HPDE6-E6E7 (cell line): ENCODE measurements around the gene ALOXE3.
A peak's percentile ranks its signal among the peaks of the same experiment; 100 is the strongest.
"Not testable (repeated sequence)": the region's sequence is repeated elsewhere in the genome, so short reads cannot be mapped to it uniquely, and the experiment has no call there.

Experiments
- DNase-seq: peaks from one replicate; pipeline ENCODE4 v3.0.0; 2011; ENCODE audit warnings: missing footprints; ENCODE audit errors: extremely low spot score

Gene ALOXE3

GRCh38 chr17:8096541-8096940 lies 21.8 kb downstream of the ALOXE3 start:
- no peak for DNase-seq

- no peak for DNase-seq
These were observed 23.0 kb downstream of the ALOXE3 start for GRCh38 chr17:8095361-8095760.

GRCh38 chr17:8091033-8091687 lies 27.2 kb downstream of the ALOXE3 start:
- DNase-seq = peak; percentile 17

- DNase-seq = no peak
These were observed 28.6 kb downstream of the ALOXE3 start for GRCh38 chr17:8089728-8090127.

- no peak for DNase-seq
These were observed 30.4 kb downstream of the ALOXE3 start for GRCh38 chr17:8087952-8088230.

- DNase-seq = no peak
These were observed 31.0 kb downstream of the ALOXE3 start, which contains the start of gene ALOX12B for GRCh38 chr17:8087075-8087951. Gene ALOX12B, minus strand, starts transcription at chr17:8087716. Its CDS starts 274 bp downstream, at chr17:8087442.

- no peak for DNase-seq
These were observed 34.1 kb downstream of the ALOXE3 start for GRCh38 chr17:8084250-8084649.

GRCh38 chr17:8082292-8082691 lies 36.0 kb downstream of the ALOXE3 start:
- DNase-seq = no peak

- no peak for DNase-seq
These were observed 36.4 kb downstream of the ALOXE3 start for GRCh38 chr17:8081876-8082275.

- no peak for DNase-seq
These were observed 37.5 kb downstream of the ALOXE3 start for GRCh38 chr17:8080799-8081219.

- DNase-seq = no peak
These were observed 38.0 kb downstream of the ALOXE3 start for GRCh38 chr17:8080208-8080798.

GRCh38 chr17:8079291-8080207 lies 38.8 kb downstream of the ALOXE3 start:
- peak; percentile 70 for DNase-seq

GRCh38 chr17:8077939-8078338 lies 40.4 kb downstream of the ALOXE3 start:
- DNase-seq = not testable (repeated sequence)

GRCh38 chr17:8076502-8077266 lies 41.6 kb downstream of the ALOXE3 start:
- DNase-seq = no peak

GRCh38 chr17:8075574-8076342 lies 42.6 kb downstream of the ALOXE3 start:
- DNase-seq = no peak

GRCh38 chr17:8075081-8075480 lies 43.2 kb downstream of the ALOXE3 start:
- no peak for DNase-seq

GRCh38 chr17:8074554-8074953 lies 43.8 kb downstream of the ALOXE3 start:
- no peak for DNase-seq

GRCh38 chr17:8073627-8074484 lies 44.5 kb downstream of the ALOXE3 start:
- peak; percentile 70 for DNase-seq
